NCI-H2107 (cell line): ENCODE results near the gene HOXD9.

Experiments used
- DNase-seq: peaks from one replicate; lab custom pipeline; 2025; lab: John Stamatoyannopoulos, UW

Gene HOXD9

GRCh38 chr2:176098366-176099158 is 24.0 kb upstream of the HOXD9 start:
- DNase-seq: no peak

- no peak for DNase-seq
These were observed 23.3 kb upstream of the HOXD9 start for GRCh38 chr2:176099159-176099727.

GRCh38 chr2:176099728-176100546 is 22.6 kb upstream of the HOXD9 start, which contains the start of gene HOXD12:
Gene HOXD12, plus strand, starts transcription at chr2:176099795. Its CDS starts 7 bp downstream, at chr2:176099802.
- DNase-seq: no peak

GRCh38 chr2:176100547-176101140 is 21.9 kb upstream of the HOXD9 start:
- no peak for DNase-seq

GRCh38 chr2:176101216-176101830 is 21.2 kb upstream of the HOXD9 start:
- no peak for DNase-seq

GRCh38 chr2:176101842-176102241 is 20.7 kb upstream of the HOXD9 start:
- DNase-seq: no peak

- no peak for DNase-seq
These were observed 20.1 kb upstream of the HOXD9 start for GRCh38 chr2:176102309-176102866.

- DNase-seq: no peak
These were observed 19.3 kb upstream of the HOXD9 start for GRCh38 chr2:176103194-176103593.

GRCh38 chr2:176103742-176104315 is 18.7 kb upstream of the HOXD9 start:
- no peak for DNase-seq

GRCh38 chr2:176104316-176105077 is 18.0 kb upstream of the HOXD9 start:
- no peak for DNase-seq

GRCh38 chr2:176105078-176105729 is 17.3 kb upstream of the HOXD9 start:
- no peak for DNase-seq

- DNase-seq: no peak
These were observed 16.6 kb upstream of the HOXD9 start for GRCh38 chr2:176105730-176106580.

GRCh38 chr2:176106581-176107539 is 15.7 kb upstream of the HOXD9 start, which contains the start of gene HOXD11:
Gene HOXD11, plus strand, starts transcription at chr2:176107280. Its CDS starts 76 bp downstream, at chr2:176107356.
- DNase-seq: peak; percentile 49

GRCh38 chr2:176107731-176108181 is 14.8 kb upstream of the HOXD9 start:
- DNase-seq: no peak

GRCh38 chr2:176109192-176109901 is 13.2 kb upstream of the HOXD9 start:
- DNase-seq: no peak

GRCh38 chr2:176109946-176110345 is 12.6 kb upstream of the HOXD9 start:
- no peak for DNase-seq
